Measurements from ENCODE around the gene CETN2. TPM values are rescaled to one million over a fixed set of nuclear protein-coding genes. Genes with fewer than 3 reads are reported as not detected.

Gene CETN2
- total and polyA plus RNA-seq, 5 experiments from 2014 or later, result 6.3 to 30.8 (median 23.3) TPM

Other genes with a start within 250 kb of the CETN2 start
- not detected for gene GABRQ, start 192.9 kb downstream of the CETN2 start, total RNA-seq
- gene GABRQ, start 192.9 kb downstream of the CETN2 start, polyA plus RNA-seq, result not detected
- gene MAGEA3, start 132.0 kb downstream of the CETN2 start, total RNA-seq, result not detected
- not detected for gene MAGEA3, start 132.0 kb downstream of the CETN2 start, polyA plus RNA-seq
- not detected for gene CSAG2, start 121.5 kb downstream of the CETN2 start, total RNA-seq
- not detected for gene CSAG2, start 121.5 kb downstream of the CETN2 start, polyA plus RNA-seq
- not detected for gene MAGEA2B, start 116.1 kb downstream of the CETN2 start, total RNA-seq
- gene MAGEA2B, start 116.1 kb downstream of the CETN2 start, polyA plus RNA-seq, result not detected
- gene CSAG1, start 97.0 kb downstream of the CETN2 start, total RNA-seq, result not detected
- gene CSAG1, start 97.0 kb downstream of the CETN2 start, polyA plus RNA-seq, result not detected
- not detected for gene MAGEA12, start 97.0 kb downstream of the CETN2 start, total RNA-seq
- not detected for gene MAGEA12, start 97.0 kb downstream of the CETN2 start, polyA plus RNA-seq
- gene MAGEA2, start 76.9 kb downstream of the CETN2 start, total RNA-seq, result not detected
- not detected for gene MAGEA2, start 76.9 kb downstream of the CETN2 start, polyA plus RNA-seq
- gene CSAG3, start 71.5 kb downstream of the CETN2 start, total RNA-seq, result not detected
- gene CSAG3, start 71.5 kb downstream of the CETN2 start, polyA plus RNA-seq, result not detected
- not detected for gene MAGEA6, start 61.1 kb downstream of the CETN2 start, total RNA-seq
- gene MAGEA6, start 61.1 kb downstream of the CETN2 start, polyA plus RNA-seq, result not detected
- 1 to 10 TPM; 6.8 to 7.6 TPM for gene NSDHL, start 306 bp upstream of the CETN2 start, total RNA-seq
- gene NSDHL, start 306 bp upstream of the CETN2 start, polyA plus RNA-seq, result 10 to 100 TPM; 10.5 to 13.0 (median 12.7) TPM
- 1 to 10 TPM; 2.6 to 2.7 TPM for gene ZNF185, start 67.3 kb upstream of the CETN2 start, total RNA-seq
- 1 to 10 TPM; 1.8 to 2.8 (median 2.6) TPM for gene ZNF185, start 67.3 kb upstream of the CETN2 start, polyA plus RNA-seq
- gene PNMA5, start 163.4 kb upstream of the CETN2 start, total RNA-seq, result not detected
- gene PNMA5, start 163.4 kb upstream of the CETN2 start, polyA plus RNA-seq, result not detected
- gene PNMA3, start 225.7 kb upstream of the CETN2 start, total RNA-seq, result 1 to 10 TPM; 7.9 to 9.4 TPM
- under 1 TPM; 0.09 to 0.40 (median 0.23) TPM for gene PNMA3, start 225.7 kb upstream of the CETN2 start, polyA plus RNA-seq
- gene PNMA6A, start 241.7 kb upstream of the CETN2 start, total RNA-seq, result under 1 TPM; 0.55 to 0.75 TPM
- not detected for gene PNMA6A, start 241.7 kb upstream of the CETN2 start, polyA plus RNA-seq

Measured in naive thymus-derived CD8-positive, alpha-beta T cell (primary cell).